Caco-2 (cell line): ENCODE measurements around the gene NOBOX. TPM values are rescaled to one million over a fixed set of nuclear protein-coding genes. Genes with fewer than 3 reads are reported as not detected.

Experiments used
- Bru-seq: library from RNA; stranded (reverse); fragments of 400-500 nt; gene quantifications from one replicate; lab custom pipeline; 2021; lab: Mats Ljungman, UMichigan
- BruChase-seq, 2 experiments: library from RNA; stranded (reverse); fragments of 400-500 nt; gene quantifications; one replicate each; lab custom pipeline; 2021; lab: Mats Ljungman, UMichigan
- BruUV-seq: library from RNA; stranded (reverse); fragments of 400-500 nt; replicated peaks from 2 replicates; lab custom pipeline; 2021; lab: Mats Ljungman, UMichigan
- CTCF ChIA-PET: fragments of 300-600 bp; sonication (Branson Sonifier 250); formaldehyde crosslinking; loops from one replicate; lab custom pipeline; 2022; ENCODE audit warnings: antibody characterized with exemption; lab: Charles Lee
- POLR2A ChIA-PET: fragments of 300-600 bp; sonication (Branson Sonifier 250); formaldehyde crosslinking; loops from one replicate; lab custom pipeline; 2022; ENCODE audit warnings: antibody characterized with exemption; lab: Charles Lee
- DNase-seq, 2 experiments: peaks; one replicate each; pipeline versions ENCODE4 v3.0.0 to v3.0.0-alpha.2; 2020 to 2022
- H3K27me3 ChIP-seq: replicated peaks from 2 replicates; pipeline ENCODE4 v1.6.0; 2011; ENCODE audit warnings: low read length; ENCODE audit not compliant: control insufficient read depth, insufficient read depth
- H3K36me3 ChIP-seq: 2 replicates; pipeline ENCODE4 v1.5.1; 2011; ENCODE audit warnings: low read length; ENCODE audit not compliant: control insufficient read depth, insufficient read depth
- H3K4me1 ChIP-seq: fragments of 250-450 bp; sonication (Bioruptor Pico); 2 replicates; pipeline ENCODE4 v1.5.1; 2020; ENCODE audit warnings: mild to moderate bottlenecking
- H3K4me3 ChIP-seq: 2 replicates; pipeline ENCODE4 v1.5.1; 2011; ENCODE audit warnings: low read depth, mild to moderate bottlenecking, control low read depth, low read length
- H3K9me3 ChIP-seq: fragments of 250-450 bp; sonication (Bioruptor Pico); 2 replicates; pipeline ENCODE4 v1.5.1; 2020; ENCODE audit warnings: mild to moderate bottlenecking, moderate library complexity
- H3K27ac Mint-ChIP-seq: one replicate; pipeline ENCODE4 v1.8.0; 2022; ENCODE audit warnings: mixed read lengths; ENCODE audit not compliant: unreplicated experiment
- H3K27me3 Mint-ChIP-seq: one replicate; pipeline ENCODE4 v1.8.0; 2022; ENCODE audit warnings: mixed read lengths; ENCODE audit not compliant: insufficient read depth, unreplicated experiment
- H3K36me3 Mint-ChIP-seq: one replicate; pipeline ENCODE4 v1.8.0; 2022; ENCODE audit warnings: mild to moderate bottlenecking, mixed read lengths; ENCODE audit not compliant: insufficient read depth, unreplicated experiment
- H3K4me1 Mint-ChIP-seq: one replicate; pipeline ENCODE4 v1.8.0; 2022; ENCODE audit warnings: low read depth, mixed read lengths; ENCODE audit not compliant: unreplicated experiment
- H3K4me3 Mint-ChIP-seq: one replicate; pipeline ENCODE4 v1.8.0; 2022; ENCODE audit warnings: mild to moderate bottlenecking, moderate library complexity, mixed read lengths; ENCODE audit not compliant: unreplicated experiment
- H3K9me3 Mint-ChIP-seq: one replicate; pipeline ENCODE4 v1.8.0; 2022; ENCODE audit warnings: mixed read lengths; ENCODE audit not compliant: unreplicated experiment
- intact Hi-C: fragments of 100-400 bp; cut with micrococcal nuclease; formaldehyde crosslinking; loops from one replicate; pipeline ENCODE4 v1.10.0; 2022; ENCODE audit not compliant: unreplicated experiment
- long read RNA-seq: library from polyadenylated mRNA; stranded (forward); transcript quantifications from one replicate; pipeline ENCODE4 v2.0.0, GENCODE V29; 2022
- total RNA-seq: library from RNA; stranded (reverse); gene quantifications from 2 replicates; pipeline ENCODE4 v1.2.3, GENCODE V29; 2022
- TF ChIP-seq, protein P1 (sequence below), 2 experiments: fragments of 200-600 bp in 1 of 2; IDR thresholded peaks; 1 replicate in 1 of 2; 2 replicates in 1 of 2; pipeline versions ENCODE4 v1.5.1 to v1.8.0; 2011 to 2022; ENCODE audit warnings: antibody characterized with exemption in 1 of 2, control low read depth in 1 of 2, inconsistent platforms in 1 of 2, low read depth in 1 of 2, low read length in 1 of 2, mild to moderate bottlenecking in 1 of 2, moderate library complexity in 1 of 2; ENCODE audit not compliant: insufficient read depth in 1 of 2, severe bottlenecking in 1 of 2, unreplicated experiment in 1 of 2

NOBOX gene
- total RNA-seq (not detected in 2 replicates), Bru-seq, nascent RNA (not detected), BruChase-seq, experiment 1, labeled RNA remaining after a 2-hour chase (percentile 15 among the genes with signal in this experiment), BruChase-seq, experiment 2, labeled RNA remaining after a 6-hour chase (percentile 8 among the genes with signal in this experiment)
- long read RNA-seq: 0 reads

DNA sequence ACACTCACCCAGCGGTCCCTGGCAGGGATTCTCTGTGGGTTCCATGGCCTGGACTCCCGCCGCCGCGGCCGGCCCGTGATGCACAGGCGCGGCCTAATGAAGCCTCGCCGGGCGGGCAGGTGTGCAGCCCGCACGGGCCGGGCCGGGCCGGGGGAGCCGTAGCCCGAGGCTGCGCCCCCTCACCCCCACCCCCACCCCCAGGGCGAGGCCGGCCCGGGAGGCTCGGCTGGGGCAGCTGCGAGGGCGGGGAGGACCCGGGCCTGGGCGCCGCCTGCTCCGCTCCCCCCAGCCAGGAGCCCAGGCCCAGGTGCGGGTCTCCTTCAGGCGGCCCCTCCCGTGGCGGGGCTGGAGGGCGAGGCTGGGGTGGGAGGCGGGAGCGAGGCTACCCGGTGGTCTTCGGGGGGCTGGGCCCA is at the start of gene NOBOX:
Gene NOBOX (minus strand): TSS at position 45 of the 413 bp plus-strand sequence.
- Mint-ChIP-seq H3K4me3 (no peak within 1 kb of the TSS), H3K36me3 (no peaks in the 10 kb centered on the region), H3K27ac (no peak within 1 kb of the TSS), H3K9me3 (no peaks in the 10 kb centered on the region), H3K4me1 (no peaks in the 10 kb centered on the region), H3K27me3 (peaks cover 7% of the 10 kb centered on the region)
- ChIA-PET CTCF (no interaction called here), POLR2A (no interaction called here)
- intact Hi-C loops: no loop called here
- Histone ChIP-seq H3K36me3 (no peaks in the 10 kb centered on the region), H3K4me1 (no peaks in the 10 kb centered on the region), H3K27me3 (no peaks in the 10 kb centered on the region), H3K9me3 (no peaks in the 10 kb centered on the region), H3K4me3 (no peak within 1 kb of the TSS)
- DNase-seq: no peak
- TF ChIP-seq, protein P1, sequence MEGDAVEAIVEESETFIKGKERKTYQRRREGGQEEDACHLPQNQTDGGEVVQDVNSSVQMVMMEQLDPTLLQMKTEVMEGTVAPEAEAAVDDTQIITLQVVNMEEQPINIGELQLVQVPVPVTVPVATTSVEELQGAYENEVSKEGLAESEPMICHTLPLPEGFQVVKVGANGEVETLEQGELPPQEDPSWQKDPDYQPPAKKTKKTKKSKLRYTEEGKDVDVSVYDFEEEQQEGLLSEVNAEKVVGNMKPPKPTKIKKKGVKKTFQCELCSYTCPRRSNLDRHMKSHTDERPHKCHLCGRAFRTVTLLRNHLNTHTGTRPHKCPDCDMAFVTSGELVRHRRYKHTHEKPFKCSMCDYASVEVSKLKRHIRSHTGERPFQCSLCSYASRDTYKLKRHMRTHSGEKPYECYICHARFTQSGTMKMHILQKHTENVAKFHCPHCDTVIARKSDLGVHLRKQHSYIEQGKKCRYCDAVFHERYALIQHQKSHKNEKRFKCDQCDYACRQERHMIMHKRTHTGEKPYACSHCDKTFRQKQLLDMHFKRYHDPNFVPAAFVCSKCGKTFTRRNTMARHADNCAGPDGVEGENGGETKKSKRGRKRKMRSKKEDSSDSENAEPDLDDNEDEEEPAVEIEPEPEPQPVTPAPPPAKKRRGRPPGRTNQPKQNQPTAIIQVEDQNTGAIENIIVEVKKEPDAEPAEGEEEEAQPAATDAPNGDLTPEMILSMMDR (IDR thresholded peaks at IDR 0.05; ENCODE audit: insufficient read depth in 1 of 2, low read depth in 1 of 2, low read length in 1 of 2, severe bottlenecking in 1 of 2, unreplicated experiment in 1 of 2): no peak
- no TSS peak for BruUV-seq

DNA sequence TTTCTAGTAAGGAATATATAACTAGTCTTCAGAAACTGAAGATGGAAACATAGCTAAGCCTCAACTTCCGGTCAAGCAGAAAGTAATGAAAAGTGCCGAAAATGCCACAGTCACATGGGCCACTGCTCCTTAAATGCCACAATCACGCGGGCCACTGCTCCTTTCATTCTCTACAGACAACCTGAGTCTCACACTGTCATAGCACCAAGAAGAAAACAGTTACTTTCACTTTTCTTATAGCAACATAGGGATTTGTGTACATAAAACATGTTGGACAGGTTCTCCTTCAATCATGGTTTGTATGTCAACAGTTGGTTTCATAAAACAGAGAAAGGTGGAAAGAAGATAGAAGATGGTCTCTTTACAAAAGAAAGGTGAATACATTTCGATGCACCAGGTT is 48.6 kb upstream of the NOBOX start:
- Histone ChIP-seq H3K4me3 (no peak overlapping the region), H3K4me1 (no peaks in the 10 kb centered on the region), H3K9me3 (peaks cover 13% of the 10 kb centered on the region), H3K36me3 (no peaks in the 10 kb centered on the region), H3K27me3 (no peaks in the 10 kb centered on the region)
- intact Hi-C loops: no loop called here
- H3K27me3 Mint-ChIP-seq: no peaks in the 10 kb centered on the region
- H3K4me3 Mint-ChIP-seq: no peak overlapping the region
- CTCF ChIA-PET: no interaction called here
- DNase-seq: no peak
- POLR2A ChIA-PET: no interaction called here
- no peaks in the 10 kb centered on the region for H3K36me3 Mint-ChIP-seq
- no peak overlapping the region for H3K27ac Mint-ChIP-seq
- no TSS peak for BruUV-seq
- H3K4me1 Mint-ChIP-seq: no peaks in the 10 kb centered on the region
- H3K9me3 Mint-ChIP-seq: no peaks in the 10 kb centered on the region
- TF ChIP-seq, protein P1 (IDR thresholded peaks at IDR 0.05; ENCODE audit: insufficient read depth in 1 of 2, low read depth in 1 of 2, low read length in 1 of 2, severe bottlenecking in 1 of 2, unreplicated experiment in 1 of 2): no peak

DNA sequence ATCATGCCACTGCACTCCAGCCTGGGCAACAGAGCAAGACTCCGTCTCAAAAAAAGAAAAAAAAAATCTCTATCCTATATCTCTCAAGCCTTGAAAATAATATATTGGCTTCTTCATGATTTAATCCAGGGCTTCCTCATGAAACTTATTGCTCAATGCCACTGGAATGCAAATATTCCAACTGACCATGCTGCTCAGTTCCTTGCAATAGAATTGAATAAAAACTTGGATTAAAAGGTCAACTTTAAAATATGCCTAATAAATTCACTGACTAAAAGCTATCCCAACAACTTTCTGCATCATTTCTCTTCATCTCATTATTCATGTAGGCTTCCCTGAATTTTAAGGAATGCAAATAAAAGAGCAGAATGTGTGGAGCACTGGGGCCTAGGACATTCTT is 42.1 kb upstream of the NOBOX start:
- H3K4me1 Mint-ChIP-seq: no peaks in the 10 kb centered on the region
- ChIA-PET POLR2A (no interaction called here), CTCF (no interaction called here)
- intact Hi-C loops: no loop called here
- no peaks in the 10 kb centered on the region for H3K9me3 Mint-ChIP-seq
- H3K9me3 ChIP-seq: no peaks in the 10 kb centered on the region
- H3K4me3 Mint-ChIP-seq: no peak overlapping the region
- H3K36me3 Mint-ChIP-seq: no peaks in the 10 kb centered on the region
- no peaks in the 10 kb centered on the region for H3K27me3 ChIP-seq
- DNase-seq: no peak
- H3K27ac Mint-ChIP-seq: no peak overlapping the region
- TF ChIP-seq, protein P1 (IDR thresholded peaks at IDR 0.05; ENCODE audit: insufficient read depth in 1 of 2, low read depth in 1 of 2, low read length in 1 of 2, severe bottlenecking in 1 of 2, unreplicated experiment in 1 of 2): no peak
- BruUV-seq: no TSS peak
- H3K36me3 ChIP-seq: no peaks in the 10 kb centered on the region
- H3K4me1 ChIP-seq: no peaks in the 10 kb centered on the region
- no peaks in the 10 kb centered on the region for H3K27me3 Mint-ChIP-seq
- H3K4me3 ChIP-seq: no peak overlapping the region
